Activated effector memory CD4-positive, alpha-beta T cell treated with Interleukin-2 at 50 U/mL for 16 hours (primary cell): ENCODE data around the gene CCL4.
A peak's percentile ranks its signal among the peaks of the same experiment; 100 is the strongest.
"Not testable (repeated sequence)": the region's sequence is repeated elsewhere in the genome, so short reads cannot be mapped to it uniquely, and the experiment has no call there.

Experiments used
- DNase-seq: peaks from one replicate; pipeline ENCODE4 v3.0.0-alpha.2; 2020

CCL4 gene

DNA sequence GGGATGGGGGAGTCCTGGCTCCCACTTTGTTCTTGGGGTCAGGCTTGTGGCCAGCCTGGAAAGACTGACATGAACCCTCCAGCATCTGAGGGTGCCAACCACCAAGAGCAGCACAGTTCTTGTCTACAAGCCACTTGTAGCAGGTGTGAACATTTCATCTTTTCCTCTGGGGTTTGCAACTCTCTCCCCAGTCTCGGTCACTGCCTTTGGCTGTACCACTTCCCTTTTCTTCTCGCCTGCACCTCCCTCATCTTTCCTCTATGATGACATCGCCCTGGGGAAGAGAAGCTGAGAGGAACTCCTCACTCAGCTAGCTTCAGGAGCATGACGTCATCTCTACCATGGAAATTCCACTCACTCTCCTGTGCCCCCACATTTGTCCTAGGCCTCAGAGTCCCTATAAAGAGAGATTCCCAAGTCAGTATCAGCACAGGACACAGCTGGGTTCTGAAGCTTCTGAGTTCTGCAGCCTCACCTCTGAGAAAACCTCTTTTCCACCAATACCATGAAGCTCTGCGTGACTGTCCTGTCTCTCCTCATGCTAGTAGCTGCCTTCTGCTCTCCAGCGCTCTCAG is at the start of gene CCL4:
TSS of gene CCL4 (plus strand) at position 427 of the 575 bp plus-strand sequence. CDS start at position 506, 79 bp downstream.
- DNase-seq: not testable (repeated sequence)

GRCh38 chr17:36055171-36055570 is 48.5 kb upstream of the CCL4 start:
- no peak for DNase-seq

- no peak for DNase-seq
These were observed 47.6 kb upstream of the CCL4 start for GRCh38 chr17:36055921-36056520.

DNA sequence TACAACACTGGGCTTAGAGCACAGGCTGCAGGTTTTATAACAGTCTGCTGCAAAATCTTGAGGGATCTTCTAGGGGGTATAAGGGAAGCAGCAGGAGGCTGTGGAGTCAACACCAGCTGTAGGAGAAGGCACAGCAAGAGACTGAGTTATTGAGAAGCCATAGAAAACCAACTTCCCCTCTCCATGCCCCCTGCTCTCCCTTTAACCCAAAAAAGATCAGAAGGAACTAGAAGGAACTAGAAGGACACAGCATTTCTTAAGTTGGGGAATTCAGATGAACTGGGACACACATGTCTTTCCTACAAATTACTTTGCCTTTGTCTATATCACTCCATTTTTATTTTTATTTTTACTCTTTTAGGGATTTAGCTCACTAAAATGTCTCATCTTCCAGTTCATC is 45.7 kb upstream of the CCL4 start:
- no peak for DNase-seq

- DNase-seq: no peak
These were observed 44.2 kb upstream of the CCL4 start for GRCh38 chr17:36059406-36059805.

DNA sequence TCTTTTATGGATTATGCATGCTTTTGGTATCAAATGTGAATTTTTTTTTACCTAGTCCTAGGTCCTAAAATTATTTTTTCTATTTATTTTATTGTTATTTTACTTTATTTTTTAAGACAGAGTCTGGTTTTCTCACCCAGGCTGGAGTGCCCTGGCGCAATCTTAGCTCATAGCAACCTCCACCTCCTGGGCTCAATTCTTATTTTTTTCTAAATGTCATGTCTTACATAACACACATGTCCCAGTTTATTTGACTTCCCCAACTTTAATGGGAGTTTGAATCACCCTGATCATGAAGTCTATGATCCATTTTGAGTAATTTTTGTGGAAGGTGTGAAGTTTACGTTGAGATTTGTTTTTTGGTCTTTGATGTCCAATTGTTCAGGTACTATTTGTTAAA is 42.8 kb upstream of the CCL4 start:
- no peak for DNase-seq

DNA sequence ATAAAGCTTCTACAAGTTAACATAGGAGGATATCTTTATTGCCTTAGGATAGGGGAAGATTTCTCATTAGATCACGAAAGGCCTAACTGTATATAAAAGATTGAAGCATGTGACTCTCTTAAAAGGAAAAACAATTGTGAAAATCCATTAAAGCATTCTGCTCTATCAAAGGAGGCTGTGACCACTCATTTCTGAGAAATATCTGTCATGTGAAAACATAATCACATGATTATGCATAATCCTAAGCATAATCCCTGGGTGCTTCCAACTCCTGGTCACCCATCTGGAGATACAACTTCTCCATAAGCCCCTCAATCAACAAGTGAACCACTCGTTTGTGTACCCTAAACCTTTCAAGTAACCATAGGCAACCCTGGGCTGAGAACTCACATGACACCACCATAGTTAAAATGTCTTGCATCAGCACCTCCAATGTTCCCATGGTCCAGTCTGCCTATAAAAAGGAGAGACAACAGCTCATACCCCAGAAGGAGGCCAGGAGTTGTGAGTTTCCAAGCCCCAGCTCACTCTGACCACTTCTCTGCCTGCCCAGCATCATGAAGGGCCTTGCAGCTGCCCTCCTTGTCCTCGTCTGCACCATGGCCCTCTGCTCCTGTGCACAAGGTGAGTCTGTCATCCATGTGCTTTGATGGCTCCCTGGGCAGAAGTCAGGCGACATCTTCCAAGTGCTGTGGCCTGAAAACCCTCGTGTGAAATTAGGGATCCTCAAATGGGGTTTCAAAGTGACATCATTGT is 39.7 kb upstream of the CCL4 start, which contains the start of gene CCL18:
TSS of gene CCL18 (plus strand) at position 487 of the 756 bp plus-strand sequence. CDS start at position 558, 71 bp downstream.
- DNase-seq: no peak

DNA sequence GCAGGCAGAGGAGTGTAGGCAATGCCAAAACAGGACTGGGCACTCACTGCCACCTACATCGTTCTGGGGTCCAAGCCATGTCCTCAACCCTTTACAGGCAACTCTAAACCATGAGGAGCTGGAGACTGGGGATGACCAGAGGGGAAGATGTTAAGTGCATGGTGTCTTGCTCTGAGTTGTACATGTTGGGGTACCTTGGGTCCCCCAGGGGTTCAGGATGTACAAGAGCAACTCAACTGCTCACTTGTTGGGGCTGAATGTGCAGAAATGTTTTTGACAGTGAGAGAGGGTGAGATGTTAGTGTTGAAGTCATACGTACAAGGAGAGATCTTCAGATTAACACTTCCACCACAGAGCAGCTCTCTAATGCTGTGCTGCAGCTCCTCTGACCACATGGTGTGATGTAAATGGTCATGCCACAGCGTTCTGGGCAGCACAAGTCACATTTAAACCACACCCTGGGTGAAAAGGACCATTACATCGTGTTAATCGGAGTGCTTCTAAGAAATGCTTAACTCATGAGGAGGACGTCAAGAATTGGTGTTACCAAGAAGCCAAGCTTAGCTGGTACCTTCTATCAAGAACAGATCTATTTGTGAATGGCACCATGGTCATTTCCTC is 37.2 kb upstream of the CCL4 start:
- DNase-seq: no peak

- no peak for DNase-seq
These were observed 35.1 kb upstream of the CCL4 start for GRCh38 chr17:36068524-36068923.

DNA sequence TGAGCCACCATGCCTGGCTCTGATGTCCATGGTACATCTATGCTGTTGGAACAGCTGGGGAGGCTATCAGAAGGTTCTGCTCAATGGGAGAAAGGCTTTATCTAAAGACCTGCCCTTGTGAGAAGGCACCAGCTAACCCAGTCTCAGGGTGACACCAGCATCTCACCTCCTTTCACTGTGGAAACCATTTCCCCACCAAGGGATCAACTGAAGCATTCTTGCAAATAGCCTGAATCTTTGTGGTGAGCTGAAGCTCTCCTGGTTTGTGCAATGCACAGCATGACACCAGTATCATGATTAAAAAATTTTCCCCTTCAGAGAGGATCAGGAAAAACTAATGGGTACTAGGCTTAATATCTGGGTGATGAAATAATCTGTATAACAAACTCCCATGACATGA is 34.5 kb upstream of the CCL4 start:
- no peak for DNase-seq

- DNase-seq: no peak
These were observed 33.2 kb upstream of the CCL4 start for GRCh38 chr17:36070427-36070826.

- no peak for DNase-seq
These were observed 31.9 kb upstream of the CCL4 start for GRCh38 chr17:36071751-36072150.

DNA sequence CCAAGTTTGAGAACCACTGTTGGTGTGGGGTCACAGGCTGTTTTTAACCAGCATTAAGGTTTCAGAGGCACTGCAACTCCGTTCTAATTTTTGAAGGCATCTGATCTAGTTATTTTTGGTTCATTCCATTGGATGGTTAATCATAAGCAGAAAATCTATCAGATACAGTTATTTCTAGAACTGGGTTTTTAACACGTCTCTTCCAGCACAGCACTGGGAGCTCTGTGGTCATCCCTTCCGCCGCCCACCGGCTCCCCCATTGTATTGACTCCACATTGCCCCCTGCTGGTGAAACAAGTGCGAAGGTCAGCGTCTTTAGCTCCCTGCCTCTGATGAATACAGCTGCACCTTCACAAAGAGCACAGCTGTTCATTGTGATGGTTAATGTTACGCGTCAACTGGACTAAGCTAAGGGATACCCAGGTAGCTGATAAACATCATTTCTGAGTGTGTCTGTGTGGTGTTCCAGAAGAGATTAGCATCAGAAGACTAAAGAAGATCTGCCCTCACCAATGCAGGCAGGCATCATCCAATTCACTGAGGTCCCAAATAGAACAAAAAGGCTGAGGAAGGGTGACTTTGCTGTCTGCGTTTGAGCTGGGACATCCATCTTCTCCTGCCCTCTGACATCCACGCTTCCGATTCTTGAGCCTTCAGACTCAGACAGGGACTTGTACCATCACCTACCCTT is 31.1 kb upstream of the CCL4 start:
- DNase-seq: peak; percentile 15

- DNase-seq: no peak
These were observed 29.3 kb upstream of the CCL4 start for GRCh38 chr17:36074365-36074764.

- DNase-seq: not testable (repeated sequence)
These were observed 21.8 kb upstream of the CCL4 start for GRCh38 chr17:36081681-36082471.

- DNase-seq: peak; percentile 6
These were observed 21.0 kb upstream of the CCL4 start for GRCh38 chr17:36082482-36083120.

DNA sequence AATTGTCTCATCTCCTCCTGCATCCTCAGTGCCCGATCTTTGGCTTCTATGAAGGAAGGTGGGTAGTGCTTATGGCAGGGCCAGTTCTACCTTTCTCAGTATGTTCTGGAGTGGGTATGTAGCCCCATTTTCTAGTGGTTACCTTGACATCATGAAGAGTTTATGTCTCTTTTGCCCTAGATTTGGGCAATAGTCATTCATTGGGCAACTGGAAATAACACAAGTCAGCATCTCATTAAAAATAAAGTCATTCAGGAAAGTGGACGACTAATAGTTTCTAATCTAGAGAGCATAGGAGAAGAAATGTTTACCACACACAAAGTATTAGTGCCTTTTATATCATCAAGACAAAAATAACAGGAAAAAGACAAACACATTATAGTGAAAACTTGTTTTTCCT is 19.9 kb upstream of the CCL4 start:
- not testable (repeated sequence) for DNase-seq

GRCh38 chr17:36085765-36086164 is 17.9 kb upstream of the CCL4 start:
- no peak for DNase-seq

GRCh38 chr17:36086791-36087190 is 16.8 kb upstream of the CCL4 start:
- no peak for DNase-seq

DNA sequence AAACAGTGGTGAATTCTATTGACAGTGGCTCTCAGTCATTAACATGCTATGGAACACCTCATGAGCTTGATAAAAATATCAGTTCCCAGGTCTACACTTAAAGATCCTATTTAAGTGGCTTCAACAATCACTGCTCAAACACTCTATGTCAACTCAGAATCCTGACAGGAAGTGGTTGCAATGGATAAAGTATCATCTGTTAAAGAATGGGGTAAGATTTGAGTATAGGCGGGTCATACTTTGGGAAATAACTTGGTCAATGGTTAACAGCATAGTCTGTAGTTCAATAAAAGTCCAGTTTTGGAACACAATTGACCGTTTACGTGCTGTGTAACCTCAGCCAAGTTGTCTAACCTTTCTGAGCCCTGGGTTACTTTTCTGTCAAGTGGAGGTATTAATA is 16.2 kb upstream of the CCL4 start:
- DNase-seq: not testable (repeated sequence)

- not testable (repeated sequence) for DNase-seq
These were observed 15.6 kb upstream of the CCL4 start for GRCh38 chr17:36087897-36088572.
